Activated CD8-positive, alpha-beta memory T cell treated with anti-CD3 and anti-CD28 coated beads, Interleukin-2, amount 50 U/mL, for 24 hours (primary cell): ENCODE measurements around the gene ALDH1A2.
"Not testable (repeated sequence)": the region's sequence is repeated elsewhere in the genome, so short reads cannot be mapped to it uniquely, and the experiment has no call there.

Experiments used
- DNase-seq: peaks from one replicate; pipeline ENCODE4 v3.0.0-alpha.2; 2020; ENCODE audit errors: extremely low read depth

Gene ALDH1A2

DNA sequence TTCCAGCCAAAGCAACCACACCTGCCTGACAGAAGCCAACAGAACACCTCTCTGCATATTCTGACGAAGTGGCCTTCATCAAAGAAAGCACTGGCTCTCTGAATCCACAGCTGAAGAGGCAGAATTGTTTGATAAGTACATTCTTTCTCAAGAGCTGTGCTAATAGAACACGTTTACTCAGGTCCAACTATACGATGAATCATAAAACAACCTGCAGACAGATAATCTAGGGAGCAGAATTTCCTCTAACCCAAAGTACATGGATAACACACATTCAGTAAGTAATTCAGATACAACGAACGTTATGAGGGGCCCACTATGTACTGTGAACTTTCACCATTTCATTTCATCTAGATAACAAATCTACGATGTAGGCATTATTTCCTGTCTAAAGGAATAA, 25.4 kb downstream of the ALDH1A2 start:
- DNase-seq, result no peak

DNA sequence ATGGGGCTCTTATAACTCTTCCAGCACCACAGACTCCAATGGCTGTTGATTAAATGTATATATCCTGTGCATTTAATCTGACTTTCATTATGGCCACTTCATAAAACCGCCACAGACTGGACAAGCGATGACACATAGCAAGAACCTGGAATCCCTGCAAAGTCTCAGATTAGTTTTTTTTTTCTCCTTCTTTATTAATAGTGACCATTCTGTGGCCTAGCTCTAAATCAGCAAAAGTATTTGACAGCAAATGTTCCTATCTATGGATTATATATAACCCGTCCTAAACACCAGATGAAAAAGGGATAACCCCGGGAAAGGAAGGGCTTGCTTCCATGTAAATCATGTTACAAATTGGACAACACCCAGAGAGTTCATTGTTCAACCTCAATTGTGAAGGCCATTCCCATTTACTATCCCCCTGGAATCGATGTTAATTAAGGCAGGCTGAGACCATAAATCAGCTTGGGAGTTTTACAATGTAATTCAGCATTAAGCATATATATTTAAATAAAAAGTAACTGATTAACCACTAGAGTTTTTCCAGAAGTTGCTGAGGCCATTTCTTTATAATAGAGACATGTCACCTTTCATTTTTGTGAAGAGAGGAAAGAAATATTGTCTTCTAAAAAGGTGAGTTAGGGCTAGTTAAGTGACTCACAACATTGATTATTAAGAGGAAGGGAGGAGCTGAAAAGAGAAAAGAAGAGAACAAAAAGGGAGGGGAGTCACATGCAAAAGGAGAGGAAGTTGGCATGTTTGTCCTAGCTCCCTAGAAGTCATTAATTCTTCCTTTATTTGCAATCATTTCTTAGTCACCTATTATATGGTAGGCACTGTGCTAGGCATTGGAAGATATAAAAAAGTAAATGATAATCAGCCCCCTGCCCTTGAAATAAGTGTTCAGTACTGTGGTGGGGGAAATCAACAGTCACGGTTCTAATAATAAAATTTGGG, 26.2 kb downstream of the ALDH1A2 start:
- DNase-seq, result no peak

- no peak for DNase-seq
Measured at GRCh38 chr15:58038426-58039078, 27.0 kb downstream of the ALDH1A2 start.

GRCh38 chr15:58037723-58038301, 27.7 kb downstream of the ALDH1A2 start:
- no peak for DNase-seq

- DNase-seq, result no peak
Measured at GRCh38 chr15:58036579-58036978, 28.9 kb downstream of the ALDH1A2 start.

DNA sequence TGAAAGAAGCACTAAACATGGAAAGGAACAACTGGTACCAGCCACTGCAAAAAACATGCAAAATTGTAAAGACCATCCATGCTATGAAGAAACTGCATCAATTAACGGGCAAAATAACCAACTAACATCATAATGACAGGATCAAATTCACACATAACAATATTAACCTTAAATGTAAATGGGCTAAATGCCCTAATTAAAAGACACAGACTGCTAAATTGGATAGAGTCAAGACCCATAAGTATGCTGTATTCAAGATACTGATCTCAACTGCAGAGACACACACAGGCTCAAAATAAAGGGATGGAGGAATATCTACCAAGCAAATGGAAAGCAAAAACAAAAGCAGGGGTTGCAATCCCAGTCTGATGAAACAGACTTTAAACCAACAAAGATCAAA, 37.1 kb downstream of the ALDH1A2 start:
- not testable (repeated sequence) for DNase-seq

- no peak for DNase-seq
Measured at GRCh38 chr15:58026552-58026951, 39.0 kb downstream of the ALDH1A2 start.

- no peak for DNase-seq
Measured at GRCh38 chr15:58026051-58026450, 39.5 kb downstream of the ALDH1A2 start.

- no peak for DNase-seq
Measured at GRCh38 chr15:58021332-58022230, 43.9 kb downstream of the ALDH1A2 start.

- no peak for DNase-seq
Measured at GRCh38 chr15:58019503-58020376, 45.8 kb downstream of the ALDH1A2 start.

DNA sequence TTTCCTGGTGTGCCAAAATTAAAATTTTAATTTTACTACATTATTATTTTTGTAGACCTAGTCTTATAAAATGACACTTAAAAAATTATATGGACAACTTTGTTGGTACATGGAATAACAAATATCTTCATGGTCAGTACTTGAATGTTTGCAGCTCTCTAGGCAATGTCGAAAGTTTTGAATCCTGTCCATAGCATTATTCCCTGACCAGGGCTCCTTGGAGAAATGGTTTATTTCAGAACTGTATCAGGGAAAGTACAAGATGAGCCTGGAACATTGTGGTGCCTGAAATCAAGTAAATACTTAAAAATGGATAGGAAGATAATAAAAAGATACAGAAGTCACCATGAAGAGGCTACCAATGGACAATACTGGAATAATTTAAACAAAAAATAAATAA, 47.6 kb downstream of the ALDH1A2 start:
- no peak for DNase-seq

DNA sequence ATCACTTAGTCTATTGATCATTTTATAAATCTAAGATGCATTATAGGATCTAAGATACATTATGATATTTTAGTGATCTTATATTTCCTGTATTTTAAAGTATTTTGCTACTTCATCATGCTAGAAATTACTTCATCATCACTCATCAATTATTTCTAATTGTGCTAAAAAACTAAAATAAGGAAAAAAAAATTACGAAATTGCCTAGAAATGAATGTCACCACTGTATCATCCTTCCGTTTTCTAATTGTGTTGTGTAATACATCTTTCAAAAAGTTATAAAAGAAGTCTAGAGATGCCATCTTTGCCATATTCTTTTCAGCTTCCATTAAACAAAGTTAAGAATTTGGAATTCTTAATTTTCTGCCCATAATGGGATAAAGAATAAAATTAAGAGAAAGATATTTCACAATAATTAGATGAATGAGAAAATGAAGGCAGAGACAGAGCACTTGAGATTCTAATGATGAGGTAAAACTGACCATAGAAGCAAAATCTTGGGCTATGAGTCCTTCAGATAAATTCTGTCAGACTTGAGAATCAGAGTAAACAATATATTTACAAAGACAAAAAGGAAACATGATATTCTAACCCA, 48.8 kb downstream of the ALDH1A2 start:
- no peak for DNase-seq

DNA sequence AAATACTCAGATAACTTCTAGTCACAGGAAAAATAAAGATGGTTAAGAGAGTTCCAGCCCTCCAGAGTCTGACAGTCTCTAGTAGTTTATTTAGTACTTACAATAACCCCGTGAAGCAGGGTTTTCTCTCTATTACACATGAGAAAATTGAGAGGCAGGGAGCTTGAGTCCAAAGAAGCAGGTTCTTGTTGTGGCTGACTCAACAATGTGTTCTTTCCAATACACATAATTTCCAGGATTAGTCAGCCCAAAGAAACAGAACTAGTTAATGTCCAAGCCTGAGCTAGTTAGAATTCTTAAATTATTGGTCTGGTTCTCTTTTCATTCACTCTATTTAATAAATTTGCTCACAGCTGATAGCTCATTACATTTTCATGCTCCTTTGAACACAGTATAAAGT, 49.9 kb downstream of the ALDH1A2 start:
- no peak for DNase-seq

DNA sequence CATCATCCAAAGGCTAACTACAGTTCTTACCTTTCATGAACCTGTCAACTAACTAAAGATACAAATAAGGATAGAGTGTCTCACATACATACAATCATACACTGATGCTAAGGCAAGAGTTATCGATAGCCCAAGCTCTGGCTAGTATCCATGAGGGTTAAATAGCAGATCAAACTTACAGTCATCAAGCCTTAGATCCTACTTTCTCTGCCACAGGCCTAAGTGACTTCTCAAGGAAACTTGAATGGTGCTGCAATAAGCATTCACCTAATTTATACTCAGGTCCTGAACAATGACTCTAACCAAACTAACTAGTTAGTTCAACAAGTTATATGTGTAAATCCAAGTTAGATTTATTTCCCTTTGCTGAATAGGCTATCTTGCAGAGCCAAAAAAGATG, 51.0 kb downstream of the ALDH1A2 start:
- DNase-seq, result no peak

GRCh38 chr15:58014040-58014439, 51.5 kb downstream of the ALDH1A2 start:
- no peak for DNase-seq

DNA sequence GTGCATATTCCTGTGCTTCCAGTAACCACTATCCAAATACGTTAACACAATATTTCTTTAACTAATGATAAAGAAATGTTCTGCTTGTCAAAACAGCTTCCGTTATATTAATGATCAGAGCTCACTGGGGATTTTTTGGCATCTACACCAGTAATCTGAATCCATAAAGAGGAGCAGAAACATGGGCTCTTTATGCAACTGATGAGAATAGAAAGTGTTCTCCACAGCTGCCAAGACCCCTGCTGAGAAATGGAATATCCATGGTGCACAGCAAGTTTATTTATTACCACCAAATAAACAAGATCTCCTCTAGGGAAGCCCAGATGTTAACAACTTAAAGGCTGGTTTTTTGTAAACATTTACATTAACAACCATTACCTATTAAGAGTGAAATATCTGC, 54.5 kb downstream of the ALDH1A2 start:
- no peak for DNase-seq

- no peak for DNase-seq
Measured at GRCh38 chr15:58003810-58004209, 61.7 kb downstream of the ALDH1A2 start.

DNA sequence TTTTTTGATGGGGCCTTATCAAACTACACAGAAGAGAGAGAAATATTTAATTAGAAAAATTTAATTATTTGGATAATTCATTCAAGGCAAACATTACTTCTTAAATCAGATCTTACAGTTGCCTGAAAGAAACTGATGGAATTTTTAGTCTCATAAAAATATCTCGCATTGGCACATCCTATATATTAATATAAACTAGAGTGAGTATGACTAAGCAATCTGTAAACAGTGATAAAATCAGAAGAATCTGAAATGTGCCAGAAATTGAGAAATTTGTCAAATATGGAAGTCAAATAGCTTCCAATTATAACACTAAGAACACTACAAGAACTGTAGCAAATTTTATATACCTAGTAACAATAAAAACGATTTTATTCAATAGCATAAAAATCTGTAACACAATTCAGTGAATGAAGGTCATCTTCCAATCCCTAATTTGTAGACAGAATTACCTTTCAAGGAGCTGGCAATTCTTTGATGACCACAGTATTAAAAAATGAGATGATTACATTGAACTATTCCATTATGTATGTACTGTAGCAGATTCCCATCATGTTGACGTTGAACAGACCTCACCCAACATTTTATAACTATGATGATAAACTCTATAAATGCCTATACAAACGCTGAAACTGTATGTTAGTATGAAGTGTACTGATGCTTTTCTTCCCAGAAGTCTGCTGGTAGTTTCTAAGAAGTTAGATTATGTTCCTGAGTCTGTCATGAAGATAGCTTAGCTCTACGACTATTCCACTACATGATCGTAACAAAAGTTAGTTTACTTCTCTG, 63.0 kb downstream of the ALDH1A2 start:
- no peak for DNase-seq

- DNase-seq, result not testable (repeated sequence)
Measured at GRCh38 chr15:57999699-58000098, 65.8 kb downstream of the ALDH1A2 start.

- no peak for DNase-seq
Measured at GRCh38 chr15:57996561-57996960, 69.0 kb downstream of the ALDH1A2 start.
